ENCODE results near the gene WTAP.
A peak's percentile ranks its signal among the peaks of the same experiment; 100 is the strongest.

DNA sequence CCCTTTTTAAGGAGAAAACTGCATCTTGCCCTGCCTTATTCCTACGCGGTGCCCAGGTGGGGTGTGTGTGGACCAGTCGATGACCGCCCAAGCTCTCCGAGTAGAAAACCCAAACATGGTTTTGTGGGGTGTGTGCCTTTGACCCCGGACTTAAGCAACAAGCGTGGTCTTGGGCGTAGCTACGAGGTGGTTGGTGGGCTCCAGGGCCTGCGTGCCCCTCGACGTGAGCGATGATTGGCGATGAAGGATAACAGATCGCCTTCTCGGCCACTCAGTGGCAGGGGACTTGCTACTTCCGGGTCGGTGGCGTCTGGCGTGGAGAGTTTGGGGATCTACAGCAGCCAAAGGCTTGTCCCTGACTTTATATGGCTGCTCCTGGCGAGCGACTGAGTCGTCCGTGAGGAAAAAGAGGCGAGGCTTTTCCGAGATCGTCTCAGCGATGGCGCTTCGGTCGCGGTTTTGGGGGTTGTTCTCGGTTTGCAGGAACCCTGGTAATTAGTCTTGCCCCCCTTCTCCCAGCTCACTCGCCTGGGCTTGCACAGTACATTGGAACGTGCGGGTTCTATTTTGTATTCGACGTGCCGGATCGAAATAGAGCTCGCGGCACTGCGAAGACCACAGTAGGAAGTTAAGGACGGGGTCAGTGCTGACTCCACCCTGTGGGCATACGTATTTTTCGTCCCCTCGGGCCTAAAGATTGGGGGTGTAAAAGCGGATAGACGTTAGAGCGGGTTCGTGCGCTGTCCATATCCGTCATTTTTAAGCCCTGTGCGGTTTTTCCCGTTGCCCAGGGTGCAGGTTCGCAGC, 63.0 kb downstream of the WTAP start, which contains the start of gene MRPL18:
- TF ChIP-seq CTCF (IDR thresholded peaks at IDR 0.05) (peak in 1 of 6 experiments; percentile 13), POLR2A (IDR thresholded peaks at IDR 0.05) (peak; percentile 37 to 66)

Data from Peyer's patch (tissue), 4 donors.